GM12878 (cell line): ENCODE results near the gene RHBDD1.

Source experiments
- CTCF ChIP-seq, 3 experiments: IDR thresholded peaks in 2 of 3; conservative IDR thresholded peaks in 1 of 3; 2 replicates each; pipeline ENCODE4 v1.5.1; 2011; ENCODE audit warnings: low read depth in 3 of 3, low read length in 3 of 3, mild to moderate bottlenecking in 3 of 3, control low read depth in 2 of 3, moderate library complexity in 2 of 3, inconsistent platforms in 1 of 3, mixed read lengths in 1 of 3; ENCODE audit not compliant: control insufficient read depth in 2 of 3, insufficient read depth in 1 of 3; ENCODE audit errors: extremely low read depth in 1 of 3
- EZH2 ChIP-seq: IDR thresholded peaks from 2 replicates; pipeline ENCODE4 v1.6.1; 2012; ENCODE audit warnings: low read depth, mild to moderate bottlenecking, control low read depth, inconsistent platforms, low read length, borderline replicate concordance; ENCODE audit not compliant: control insufficient read depth
- IRF3 ChIP-seq: fragments of 450-650 bp; IDR thresholded peaks from 2 replicates; pipeline ENCODE4 v1.6.1; 2014; ENCODE audit warnings: mild to moderate bottlenecking
- IRF4 ChIP-seq: IDR thresholded peaks from 2 replicates; pipeline ENCODE4 v1.6.1; 2011; ENCODE audit warnings: low read depth, low read length
- POLR2A ChIP-seq: IDR thresholded peaks from 2 replicates; pipeline ENCODE4 v1.6.1; 2011; ENCODE audit warnings: low read depth, mild to moderate bottlenecking, low read length
- SIN3A ChIP-seq: IDR thresholded peaks from 2 replicates; pipeline ENCODE4 v1.6.1; 2012; ENCODE audit warnings: low read depth, low read length, improper control_type of control experiment

- TF ChIP-seq SIN3A (no peak), IRF4 (no peak), IRF3 (no peak), EZH2 (no peak), POLR2A (no peak), CTCF (IDR thresholded peaks at IDR 0.05 in 2 of 3, conservative IDR thresholded peaks at IDR 0.05 in 1 of 3; ENCODE audit: control insufficient read depth in 2 of 3, extremely low read depth in 1 of 3, insufficient read depth in 1 of 3, low read depth in 3 of 3, low read length in 3 of 3) (no peak)
Observed at GRCh38 chr2:226797289-226797988, 38.4 kb upstream of the RHBDD1 start.
